Stimulated activated CD4-positive, alpha-beta T cell treated with anti-CD3 and anti-CD28 coated beads, TNF-alpha, amount 100 ng/mL, for 4 hours (primary cell): Measurements from ENCODE around the gene GRIK4.

Source experiments
- DNase-seq, 3 experiments: peaks; one replicate each; pipeline ENCODE4 v3.0.0-alpha.2; 2020; ENCODE audit warnings: low read depth in 3 of 3

The GRIK4 gene

DNA sequence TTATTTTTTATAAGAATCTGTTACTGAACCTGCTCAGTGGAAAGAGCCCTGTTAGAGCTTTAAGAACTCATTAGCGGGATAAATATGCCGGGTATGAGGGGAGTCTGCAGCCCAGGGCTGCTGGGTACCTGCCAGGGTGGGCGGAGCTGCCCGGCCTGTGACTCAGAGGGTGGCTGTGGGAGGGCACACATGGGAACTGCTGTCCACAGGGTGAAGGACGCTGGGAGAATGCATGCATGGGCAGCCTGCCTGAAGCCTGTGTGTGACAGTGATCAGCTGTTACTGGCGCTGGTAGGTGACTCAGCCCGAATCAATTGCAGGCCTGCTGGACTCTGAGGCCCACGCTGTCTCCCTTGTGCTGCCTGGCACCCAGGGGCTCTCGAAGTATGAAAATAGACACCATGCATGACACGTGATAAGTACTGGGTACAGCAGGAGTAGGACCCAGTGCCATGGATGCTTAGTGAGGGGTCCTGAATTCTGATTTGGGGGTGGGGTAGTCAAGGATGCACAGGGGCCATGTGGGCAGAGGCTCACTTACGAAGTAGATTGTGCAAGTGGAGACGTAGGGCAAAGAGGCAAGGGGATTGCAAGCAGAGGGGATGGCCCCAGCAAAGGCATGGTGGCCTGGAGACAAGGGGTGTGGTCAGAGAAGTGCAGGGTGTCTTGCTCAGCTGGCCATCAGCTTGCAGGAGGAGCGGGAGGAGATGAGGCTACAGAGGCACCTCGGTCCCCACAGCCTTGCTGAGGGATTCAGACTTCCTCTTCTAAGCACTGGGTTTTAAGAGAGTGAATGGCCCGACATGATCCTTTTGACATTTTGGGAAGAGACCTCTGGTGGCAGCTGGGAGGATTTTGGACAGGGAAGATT is 36.5 kb downstream of the GRIK4 start:
- no peak for DNase-seq

DNA sequence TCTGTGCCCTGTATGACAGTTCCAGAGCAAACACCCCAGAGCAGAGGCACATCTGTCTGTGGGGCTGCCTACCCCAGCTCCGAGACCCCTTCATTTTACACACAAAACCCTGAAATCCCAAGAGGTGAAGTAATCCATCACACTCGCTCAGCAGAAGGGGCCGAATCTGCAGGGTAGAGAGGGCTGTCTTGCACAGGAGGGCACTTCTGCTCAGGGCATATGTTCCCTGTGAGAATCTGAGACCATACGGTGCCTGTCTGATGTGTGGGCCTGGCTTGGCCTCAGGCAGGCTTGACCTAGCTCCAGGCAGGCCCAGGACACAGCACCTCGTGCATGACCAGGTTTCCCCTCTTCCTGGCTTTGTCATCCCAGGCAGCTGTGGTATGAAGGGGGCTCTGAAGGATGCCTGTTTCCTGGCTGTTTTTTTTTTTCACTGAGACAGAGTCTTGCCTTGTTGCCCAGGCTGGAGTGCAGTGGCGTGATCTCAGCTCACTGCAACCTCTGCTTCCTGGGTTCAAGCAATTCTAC is 37.2 kb downstream of the GRIK4 start:
- no peak for DNase-seq

DNA sequence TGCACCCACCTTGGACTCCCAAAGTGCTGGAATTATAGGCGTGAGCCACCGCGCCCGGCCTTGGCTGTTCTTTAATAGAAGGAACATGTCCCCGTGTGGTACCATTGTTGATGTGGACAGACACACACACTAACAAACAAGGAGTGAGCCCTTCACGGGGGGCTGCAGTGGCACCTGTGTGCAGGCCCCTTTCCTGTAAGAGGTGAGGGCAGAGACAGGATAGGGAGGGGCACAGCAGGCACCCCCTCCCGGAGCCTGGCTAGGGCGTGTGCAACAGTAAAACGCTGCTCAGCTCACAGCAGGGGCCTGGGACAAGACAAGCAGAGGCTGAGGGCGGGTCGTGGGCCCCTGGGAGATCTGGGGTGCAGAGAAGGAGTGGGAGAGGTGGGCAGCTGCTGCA is 37.8 kb downstream of the GRIK4 start:
- no peak for DNase-seq

DNA sequence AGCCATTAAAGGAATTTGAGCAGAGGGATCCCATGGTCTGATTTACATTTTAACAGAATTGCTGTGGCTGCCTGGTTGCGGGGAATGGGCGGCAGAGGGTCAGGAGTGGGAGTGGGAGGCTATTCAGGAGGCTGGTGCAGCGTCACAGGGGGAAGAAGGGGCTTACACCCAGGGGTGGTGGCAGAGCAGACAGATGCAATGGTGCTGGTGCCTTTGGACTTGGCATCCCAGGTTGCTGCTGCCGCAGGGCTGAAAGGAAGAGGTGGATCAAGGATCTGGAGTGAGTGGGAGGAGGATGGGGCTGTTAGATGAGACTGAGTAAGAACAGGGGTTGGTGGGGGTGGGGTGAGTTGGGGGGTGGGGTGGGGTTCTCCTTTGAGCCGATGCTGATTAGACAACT is 38.5 kb downstream of the GRIK4 start:
- no peak for DNase-seq

DNA sequence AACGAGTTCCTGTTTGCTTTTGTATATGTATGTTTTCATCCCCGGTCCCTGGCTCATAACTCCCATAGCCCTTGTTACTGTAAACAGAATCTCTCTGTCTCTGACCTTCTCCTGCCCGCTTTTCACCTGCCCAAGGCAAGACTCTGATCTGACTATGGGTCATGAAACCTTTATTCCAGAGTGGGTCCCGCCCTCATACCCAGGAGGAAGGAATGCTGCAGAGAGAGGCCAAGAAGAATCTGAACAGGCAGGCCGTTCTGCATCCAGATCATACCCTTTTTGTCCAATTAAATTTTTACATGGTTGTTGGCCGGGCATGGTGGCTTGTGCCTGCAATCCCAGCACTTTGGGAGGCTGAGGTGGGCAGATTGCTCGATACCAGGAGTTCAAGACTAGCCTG is 39.6 kb downstream of the GRIK4 start:
- no peak for DNase-seq

DNA sequence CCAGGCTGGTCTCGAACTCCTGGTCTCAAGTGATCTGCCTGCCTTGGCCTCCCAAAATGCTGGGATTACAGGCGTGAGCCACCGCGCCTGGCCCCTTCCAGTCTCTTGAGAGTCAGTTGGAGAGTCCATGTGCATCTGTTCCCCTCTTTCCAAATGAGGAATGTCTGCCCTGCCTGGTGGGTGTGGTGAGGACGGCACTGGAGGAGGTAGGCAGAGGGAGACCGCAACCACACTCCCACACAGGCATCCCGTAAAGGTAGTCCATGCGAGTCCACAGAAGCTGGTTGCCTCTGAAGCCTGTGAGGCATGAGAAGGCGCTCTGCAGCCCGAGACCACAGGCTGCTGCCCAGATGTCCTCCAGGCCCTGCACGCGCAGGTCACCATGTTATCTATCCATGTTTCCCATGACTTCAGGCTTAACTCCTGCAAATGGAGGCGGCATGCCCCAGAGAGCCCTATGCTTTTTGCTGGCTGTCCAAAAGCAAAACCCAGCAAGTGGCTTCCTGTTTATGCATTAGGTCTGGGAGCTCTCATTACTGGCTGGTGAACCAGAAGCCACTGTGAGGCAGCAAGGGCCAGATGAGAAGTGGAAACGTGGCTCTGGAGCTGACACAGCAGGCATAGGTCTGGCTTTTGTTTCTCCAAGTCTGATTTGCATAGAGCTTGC is 43.4 kb downstream of the GRIK4 start:
- DNase-seq, result no peak

DNA sequence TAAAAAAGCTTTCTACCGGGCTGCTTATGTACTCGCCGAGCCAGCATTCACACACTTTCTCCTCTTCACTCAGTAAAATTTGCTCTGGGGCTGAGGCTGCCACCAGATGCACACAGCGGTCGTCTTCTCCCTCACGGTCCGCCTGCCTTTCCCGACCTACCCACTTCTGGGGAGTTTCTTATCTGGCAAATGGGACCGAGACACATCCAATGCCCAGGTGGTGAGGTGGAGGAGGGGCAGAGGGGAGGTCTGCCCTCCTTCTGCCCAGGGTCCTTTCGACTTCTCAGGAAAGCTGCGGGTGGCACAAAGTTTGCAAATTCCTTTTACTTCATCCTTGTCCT is 43.9 kb downstream of the GRIK4 start:
- no peak for DNase-seq

DNA sequence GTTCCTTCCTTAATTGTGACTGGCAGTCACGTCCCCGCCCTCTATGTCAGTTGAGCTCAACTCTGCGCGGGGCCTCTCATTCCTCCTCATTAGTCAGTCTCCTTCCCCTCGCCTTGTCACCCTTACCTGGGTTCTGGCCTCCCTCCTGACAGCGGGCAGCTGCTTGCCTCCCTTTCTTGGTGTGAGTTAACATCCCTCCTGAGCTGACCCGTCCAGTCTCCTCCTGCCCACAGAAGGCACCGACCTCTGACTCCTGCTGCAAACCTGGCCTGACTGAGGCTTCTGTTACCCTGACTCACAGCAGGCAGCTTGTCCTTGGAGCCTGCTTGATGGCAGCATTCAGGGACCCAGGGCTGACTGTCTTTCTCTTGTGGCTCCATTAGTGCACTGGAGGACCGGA is 45.2 kb downstream of the GRIK4 start:
- no peak for DNase-seq

DNA sequence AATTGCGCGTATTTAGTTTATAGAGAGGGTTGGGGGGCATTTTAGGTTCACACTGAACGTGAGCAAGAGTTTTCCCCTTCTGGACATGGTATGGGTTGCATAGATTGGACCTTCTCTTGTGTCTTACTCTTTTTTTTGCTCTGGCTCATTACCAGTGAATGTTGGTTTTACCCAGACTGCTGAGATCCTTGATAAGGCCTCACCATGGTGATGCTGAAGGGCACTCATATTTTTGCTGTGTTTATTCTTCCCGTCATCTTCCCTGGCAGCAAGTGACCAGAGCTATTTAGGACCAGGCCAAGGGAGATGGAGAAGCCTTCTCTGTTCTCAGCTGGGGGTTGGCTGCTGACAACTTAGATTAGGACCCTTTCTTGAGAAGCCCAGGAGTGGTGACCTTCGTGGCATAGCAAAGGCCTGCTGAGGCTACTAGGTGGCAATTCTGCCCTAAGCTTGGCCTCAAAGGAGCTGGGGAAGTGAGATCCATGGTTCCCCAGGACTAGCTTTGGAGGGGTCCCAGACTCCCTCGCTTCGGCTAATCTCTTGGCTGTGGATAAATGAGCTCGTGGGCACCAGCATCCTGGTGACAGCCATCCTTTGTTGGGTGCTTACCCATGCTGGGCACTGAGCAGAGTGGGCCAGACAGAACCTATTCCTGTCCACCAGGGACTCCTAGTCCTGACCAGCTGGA is 47.3 kb downstream of the GRIK4 start:
- DNase-seq, result no peak

DNA sequence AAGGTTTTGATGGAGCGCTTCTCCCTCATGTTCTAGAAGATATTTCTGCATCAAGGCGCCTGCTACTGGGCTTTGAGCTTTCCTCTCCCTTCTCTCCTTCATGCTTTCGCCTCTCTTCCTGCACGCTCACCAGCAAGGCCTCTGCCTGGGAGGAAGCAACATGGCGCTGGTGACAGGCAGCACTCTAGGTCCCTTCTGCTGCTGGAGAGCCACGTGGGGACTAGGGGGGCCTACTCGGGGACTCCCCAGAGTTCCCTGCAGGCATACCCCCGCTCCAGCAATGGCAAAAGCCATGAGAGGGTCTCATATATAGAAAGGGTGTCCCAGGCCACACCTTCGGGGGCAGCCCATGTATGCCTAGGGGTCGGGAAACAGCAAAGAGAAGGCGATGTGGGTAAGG is 49.7 kb downstream of the GRIK4 start:
- no peak for DNase-seq

DNA sequence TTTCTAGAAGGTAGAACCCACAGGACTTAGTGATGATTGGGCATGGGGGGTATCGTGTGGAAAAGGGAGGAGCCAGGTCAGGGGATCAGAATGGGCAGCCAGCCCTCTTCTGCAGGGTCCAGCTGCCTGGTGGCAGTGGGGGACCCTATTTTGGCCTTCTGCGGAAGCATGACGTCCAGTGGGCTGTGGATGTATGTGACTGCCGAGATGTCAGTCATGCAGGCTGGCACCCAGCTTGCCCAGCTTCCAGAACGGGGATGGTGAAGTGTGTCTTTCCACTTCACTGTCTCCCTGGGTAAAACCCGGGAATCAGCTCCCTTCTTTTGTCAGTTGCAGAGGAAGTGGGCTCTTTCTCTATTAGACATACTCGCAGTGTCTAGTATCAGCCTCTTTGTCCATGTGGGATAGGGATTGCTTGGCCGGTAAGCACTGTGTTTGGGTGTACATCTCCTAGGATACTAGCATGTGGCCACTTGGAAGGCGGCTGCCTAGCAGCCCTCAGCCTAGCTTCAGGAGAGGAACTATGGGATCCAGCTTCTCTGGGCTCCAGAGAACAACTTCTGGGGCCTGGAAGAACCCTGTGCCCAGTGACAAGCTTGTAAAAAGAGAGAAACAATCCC is 51.4 kb downstream of the GRIK4 start:
- DNase-seq, result no peak

DNA sequence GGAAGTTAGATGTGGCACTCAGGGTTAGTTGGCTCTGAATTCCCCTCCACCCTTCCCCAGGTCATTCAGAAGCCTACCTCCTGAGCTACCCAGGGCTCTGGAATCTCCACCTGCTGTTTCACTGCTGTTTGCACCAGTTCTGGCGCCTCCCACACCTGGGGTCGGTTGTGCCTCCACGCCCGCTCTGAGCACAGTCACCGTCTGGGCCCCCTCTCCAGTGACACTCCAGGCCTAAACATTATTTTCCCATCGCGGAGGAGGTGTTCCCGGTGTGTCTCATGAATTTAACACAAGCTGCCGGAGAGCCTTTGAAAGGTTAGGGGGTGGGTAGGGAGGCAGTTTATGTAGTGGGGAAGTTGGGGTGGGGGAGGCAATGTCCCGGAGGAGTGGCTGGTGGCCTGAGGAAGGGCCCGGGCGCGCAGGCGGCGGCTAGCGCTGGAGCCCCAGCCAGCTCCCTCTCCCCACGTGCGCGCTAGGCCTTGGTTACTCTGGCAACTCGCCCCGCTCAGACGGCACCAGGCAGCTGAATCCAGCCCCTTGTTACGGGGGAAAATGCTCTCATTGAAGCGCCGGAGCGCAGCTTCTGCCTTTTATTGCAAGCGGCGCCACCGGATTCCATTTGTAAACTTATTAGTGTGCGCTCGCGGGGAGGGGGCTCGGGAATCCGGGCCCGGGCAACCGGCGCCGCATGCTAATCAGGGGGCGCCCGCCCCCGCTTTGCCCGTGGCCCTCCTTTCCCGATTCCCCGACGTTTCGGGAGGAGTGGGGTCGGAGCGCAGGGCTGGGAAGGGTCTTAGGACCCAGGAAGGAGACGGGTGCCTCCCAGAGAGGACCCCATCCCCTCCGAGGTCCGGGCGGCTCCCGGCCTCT is 52.4 kb downstream of the GRIK4 start:
- no peak for DNase-seq

DNA sequence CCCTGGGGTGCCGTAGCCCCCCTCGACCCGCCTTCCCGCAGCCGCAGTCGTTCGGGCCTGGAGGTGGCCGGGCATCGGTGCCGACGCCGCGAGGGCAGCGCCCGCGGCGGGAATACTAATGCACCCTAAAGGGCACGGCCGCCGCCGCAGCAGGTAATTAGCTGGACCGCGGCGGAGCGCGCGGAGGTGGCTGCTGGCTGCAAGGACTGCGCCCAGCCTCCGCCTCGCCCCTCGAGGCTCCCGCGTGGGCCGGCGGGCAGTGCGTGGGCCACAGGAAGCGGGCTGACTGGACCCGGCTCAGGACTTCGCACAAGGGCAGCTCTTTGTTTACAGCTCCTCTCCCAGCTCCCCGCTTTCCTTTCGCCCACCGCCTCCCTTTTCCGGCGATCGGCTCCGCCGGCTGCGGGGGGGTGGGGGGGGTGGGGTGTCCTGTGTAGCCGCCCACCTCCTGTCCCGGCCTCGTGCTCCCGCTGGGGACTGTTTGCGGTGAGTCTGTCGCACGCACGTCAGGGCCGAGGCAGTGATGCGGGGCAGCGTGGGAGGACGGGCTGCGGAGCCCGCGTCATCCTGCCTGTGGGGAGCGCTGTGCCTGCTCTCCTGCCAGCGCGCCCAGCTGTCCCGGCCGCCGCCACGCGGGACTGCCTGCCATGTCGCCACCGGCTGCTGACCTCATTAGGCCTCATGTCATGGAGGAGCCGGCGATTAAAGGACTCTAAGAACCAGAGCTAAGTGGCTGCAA is 53.2 kb downstream of the GRIK4 start:
- DNase-seq, result no peak

DNA sequence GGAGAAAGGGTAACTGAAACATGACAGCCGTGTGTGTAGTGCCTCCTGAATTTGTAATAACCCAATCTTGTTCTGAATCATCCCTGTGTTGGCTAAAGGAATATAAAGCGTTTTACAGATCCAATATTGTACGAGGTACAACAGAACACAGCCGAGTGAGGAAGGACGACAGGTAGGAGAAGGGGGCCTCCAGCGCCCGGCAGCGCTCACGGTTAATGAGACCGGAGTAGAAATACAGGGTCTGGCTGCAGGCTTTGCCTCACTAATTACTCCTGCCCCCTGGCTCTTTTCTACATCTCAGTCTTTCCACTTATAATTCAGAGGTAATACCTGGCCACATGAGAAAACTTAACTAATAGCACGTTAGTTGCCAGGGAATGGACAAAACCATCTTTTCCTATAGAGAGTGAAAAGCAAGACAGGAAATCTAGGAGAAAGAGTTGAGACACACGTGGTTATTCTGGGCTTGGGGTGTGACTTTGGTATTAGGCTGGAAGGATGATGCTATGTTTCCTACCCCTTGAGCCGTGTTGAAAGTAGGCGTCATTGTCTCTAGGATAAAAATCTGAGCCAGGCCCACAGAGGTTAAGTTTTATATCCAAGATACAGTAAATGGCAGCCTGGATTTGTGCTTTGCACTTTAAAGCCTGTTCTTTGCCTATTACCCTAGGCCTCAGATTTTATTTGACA is 54.1 kb downstream of the GRIK4 start:
- no peak for DNase-seq

DNA sequence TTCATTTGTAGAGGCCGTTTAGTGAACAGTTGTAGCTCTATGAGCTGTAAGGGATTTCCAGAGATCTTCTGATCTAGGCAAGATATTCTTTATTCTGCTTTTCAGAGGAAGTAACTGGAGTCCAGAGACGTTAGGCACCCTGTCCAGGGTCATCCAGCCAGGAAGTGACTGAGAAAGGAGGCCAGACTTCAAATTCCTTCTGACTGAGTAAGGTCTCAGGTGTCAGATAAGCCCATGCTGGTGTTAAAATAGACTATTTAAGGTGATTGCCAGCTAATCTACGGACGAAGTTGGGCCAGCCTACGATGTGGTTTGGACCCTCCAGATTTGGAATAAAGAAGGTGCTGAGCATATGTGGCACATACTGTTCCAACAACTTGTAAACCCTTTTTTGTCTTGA is 54.6 kb downstream of the GRIK4 start:
- DNase-seq, result no peak

DNA sequence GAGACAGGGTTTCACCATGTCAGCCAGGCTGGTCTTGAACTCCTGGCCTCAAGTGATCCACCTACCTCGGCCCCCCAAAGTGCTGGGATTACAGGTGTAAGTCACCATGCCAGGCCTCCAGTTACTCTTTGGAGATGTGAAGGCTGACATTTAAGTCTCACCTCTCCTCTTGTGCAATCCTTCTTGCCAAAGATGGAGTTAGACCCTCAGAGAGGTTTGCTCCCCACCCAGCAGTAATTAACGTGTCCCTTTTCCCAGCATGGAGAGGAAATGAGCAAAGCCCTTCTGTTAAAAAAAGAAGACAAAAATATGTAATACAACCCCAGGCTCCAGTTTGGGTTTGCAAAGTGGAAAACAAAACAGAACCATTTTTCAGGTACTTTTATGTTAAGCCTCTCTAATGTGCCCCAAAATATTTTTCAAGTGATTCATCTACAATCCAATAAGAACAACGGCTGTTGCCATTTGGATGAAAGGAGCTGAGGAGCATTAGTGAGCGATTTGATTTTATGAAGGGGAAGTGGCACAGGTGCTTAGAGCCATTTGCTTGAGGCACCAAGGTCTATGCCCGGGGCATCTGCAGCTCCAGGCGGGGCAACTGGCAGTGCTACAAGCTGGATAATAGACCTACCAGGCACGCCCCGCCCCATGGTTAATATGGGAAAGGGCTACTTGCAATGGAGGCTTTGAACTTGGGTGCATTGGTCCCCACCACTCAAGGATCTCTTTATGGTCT is 57.2 kb downstream of the GRIK4 start:
- no peak for DNase-seq

DNA sequence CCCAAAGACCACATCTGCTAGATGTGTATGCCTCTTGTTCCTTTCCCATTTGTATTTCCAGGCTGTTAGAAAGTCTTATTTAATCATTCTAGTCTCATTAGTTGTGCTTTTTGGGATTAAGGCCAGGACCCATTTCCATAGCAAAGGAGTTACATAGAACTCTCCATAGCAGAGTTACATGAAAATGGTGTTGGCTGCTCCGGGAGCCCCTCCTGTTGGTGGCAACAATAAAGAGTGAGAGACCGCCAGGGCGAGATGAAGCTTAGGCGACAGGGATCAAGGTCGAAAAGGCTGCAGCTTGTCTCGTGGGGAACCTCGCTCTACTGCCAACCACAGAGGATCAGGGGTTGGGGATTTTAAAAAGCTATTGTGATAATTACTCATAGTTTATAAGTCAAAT is 58.3 kb downstream of the GRIK4 start:
- DNase-seq, result no peak

DNA sequence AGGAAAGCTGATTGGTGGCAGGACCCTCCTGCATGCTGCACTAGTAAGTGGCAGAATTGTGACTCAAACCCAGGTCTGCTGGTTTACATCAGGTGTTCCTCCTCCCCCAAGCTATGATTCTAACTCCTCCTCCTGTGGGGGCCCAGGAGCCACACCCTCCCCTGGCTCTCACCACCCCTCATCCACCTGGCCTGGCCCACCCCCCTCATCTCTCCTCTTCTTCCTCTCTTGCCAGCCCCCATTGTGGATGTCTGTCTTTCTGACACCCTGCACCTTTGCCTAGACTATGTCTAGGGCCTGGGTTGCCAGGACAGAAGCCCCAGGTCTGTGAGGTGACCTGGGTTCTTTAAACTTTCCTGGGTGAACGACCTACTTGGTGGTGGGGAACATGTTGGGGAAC is 59.9 kb downstream of the GRIK4 start:
- no peak for DNase-seq

DNA sequence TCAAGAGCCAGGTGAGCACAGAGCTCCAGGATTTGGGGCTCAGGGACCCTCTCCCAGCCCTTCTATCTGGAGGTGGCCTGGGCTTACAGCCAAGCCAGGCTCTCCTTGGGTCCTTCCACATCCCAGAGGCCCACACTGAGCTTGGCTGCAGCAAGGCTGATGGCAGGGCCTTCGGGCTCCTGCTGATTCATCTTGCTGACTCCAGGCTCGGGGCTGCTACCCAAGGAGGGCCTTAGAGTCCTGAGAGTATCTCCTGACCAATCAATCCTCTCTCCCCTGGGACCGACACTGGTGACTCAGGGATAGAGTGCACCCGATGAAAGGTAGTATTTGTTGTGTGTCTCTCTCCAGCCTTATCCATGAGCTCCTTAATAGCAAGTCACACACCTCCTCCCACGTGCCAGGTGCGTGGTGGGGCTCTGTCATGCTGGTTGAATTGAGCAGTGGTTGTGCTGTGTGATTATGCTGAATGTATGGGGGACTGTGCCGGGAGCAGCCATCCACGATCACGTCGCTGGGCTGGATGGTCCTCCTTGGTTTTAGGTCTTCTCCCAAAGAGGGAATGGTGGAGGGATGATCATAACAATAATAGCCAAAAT is 62.3 kb downstream of the GRIK4 start:
- DNase-seq, result no peak
